ENCODE measurements around the gene HMGN5.

- no peak for TF ChIP-seq CTCF (IDR thresholded peaks at IDR 0.05)
- no peak for TF ChIP-seq POLR2A (IDR thresholded peaks at IDR 0.05)
These were observed at the start of gene HMGN5, which contains the start of gene SH3BGRL for GRCh38 chrX:81201671-81202455.

All from prostate gland (tissue), 2 donors.